ENCODE data around the gene ZFYVE28. TPM values are rescaled to one million over a fixed set of nuclear protein-coding genes. Genes with fewer than 3 reads are reported as not detected.

The ZFYVE28 gene
- total RNA-seq, 6 donors from 2014 or later, result 10.8 to 51.3 (median 15.2) TPM

GRCh38 chr4:2269618-2270163, 148.8 kb downstream of the ZFYVE28 start:
- H3K27me3 ChIP-seq, result no peaks in the 10 kb centered on the region
- ATAC-seq (ENCODE audit: low FRiP score in 2 of 2) (no peak), DNase-seq (peak in 1 of 2 donors; percentile 52)
- H3K4me3 ChIP-seq, result no peak overlapping the region
- WGBS, 2 donors, result 85 to 87% methylated on average over 7 to 12 of the region's 12 CpGs
- peaks cover 0 to 15% (median 7%) of the 10 kb centered on the region in 4 donors for H3K36me3 ChIP-seq
- no peak overlapping the region for H3K27ac ChIP-seq
- no peak for TF ChIP-seq POLR2A (IDR thresholded peaks at IDR 0.05)
- no peak for TF ChIP-seq EP300 (IDR thresholded peaks at IDR 0.05)
- TF ChIP-seq, protein P1, sequence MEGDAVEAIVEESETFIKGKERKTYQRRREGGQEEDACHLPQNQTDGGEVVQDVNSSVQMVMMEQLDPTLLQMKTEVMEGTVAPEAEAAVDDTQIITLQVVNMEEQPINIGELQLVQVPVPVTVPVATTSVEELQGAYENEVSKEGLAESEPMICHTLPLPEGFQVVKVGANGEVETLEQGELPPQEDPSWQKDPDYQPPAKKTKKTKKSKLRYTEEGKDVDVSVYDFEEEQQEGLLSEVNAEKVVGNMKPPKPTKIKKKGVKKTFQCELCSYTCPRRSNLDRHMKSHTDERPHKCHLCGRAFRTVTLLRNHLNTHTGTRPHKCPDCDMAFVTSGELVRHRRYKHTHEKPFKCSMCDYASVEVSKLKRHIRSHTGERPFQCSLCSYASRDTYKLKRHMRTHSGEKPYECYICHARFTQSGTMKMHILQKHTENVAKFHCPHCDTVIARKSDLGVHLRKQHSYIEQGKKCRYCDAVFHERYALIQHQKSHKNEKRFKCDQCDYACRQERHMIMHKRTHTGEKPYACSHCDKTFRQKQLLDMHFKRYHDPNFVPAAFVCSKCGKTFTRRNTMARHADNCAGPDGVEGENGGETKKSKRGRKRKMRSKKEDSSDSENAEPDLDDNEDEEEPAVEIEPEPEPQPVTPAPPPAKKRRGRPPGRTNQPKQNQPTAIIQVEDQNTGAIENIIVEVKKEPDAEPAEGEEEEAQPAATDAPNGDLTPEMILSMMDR (IDR thresholded peaks at IDR 0.05), result no peak
- TF ChIP-seq POLR2AphosphoS5 (IDR thresholded peaks at IDR 0.05), result no peak
- H3K4me1 ChIP-seq, result peaks cover 14 to 18% (median 15%) of the 10 kb centered on the region in 4 donors
- no peaks in the 10 kb centered on the region for H3K9me3 ChIP-seq

GRCh38 chr4:2269206-2269531, 149.3 kb downstream of the ZFYVE28 start:
- ATAC-seq (ENCODE audit: low FRiP score in 2 of 2) (no peak), DNase-seq (no peak)
- Histone ChIP-seq H3K9me3 (no peaks in the 10 kb centered on the region), H3K27me3 (no peaks in the 10 kb centered on the region), H3K4me3 (no peak overlapping the region), H3K36me3 (peaks cover 0 to 15% (median 7%) of the 10 kb centered on the region in 4 donors), H3K4me1 (peaks cover 14 to 18% (median 15%) of the 10 kb centered on the region in 4 donors), H3K27ac (no peak overlapping the region)
- 81 to 86% methylated on average over 3 to 5 of the region's 6 CpGs for WGBS, 2 donors
- TF ChIP-seq EP300 (IDR thresholded peaks at IDR 0.05), result no peak
- TF ChIP-seq, protein P1 (IDR thresholded peaks at IDR 0.05), result no peak
- TF ChIP-seq POLR2AphosphoS5 (IDR thresholded peaks at IDR 0.05), result no peak
- TF ChIP-seq POLR2A (IDR thresholded peaks at IDR 0.05), result no peak

- WGBS, 2 donors, result 89 to 91% methylated on average over 5 to 21 of the region's 22 CpGs
- H3K27ac ChIP-seq, result no peak overlapping the region
- H3K4me1 ChIP-seq, result peaks cover 15 to 21% (median 16%) of the 10 kb centered on the region in 4 donors
- no peak overlapping the region for H3K4me3 ChIP-seq
- peak in 1 of 2 donors; percentile 75 for DNase-seq
- H3K36me3 ChIP-seq, result peaks cover 0 to 15% (median 7%) of the 10 kb centered on the region in 4 donors
- no peaks in the 10 kb centered on the region for H3K9me3 ChIP-seq
- TF ChIP-seq EP300 (IDR thresholded peaks at IDR 0.05) (no peak), POLR2A (IDR thresholded peaks at IDR 0.05) (no peak), POLR2AphosphoS5 (IDR thresholded peaks at IDR 0.05) (no peak)
- TF ChIP-seq, protein P1 (IDR thresholded peaks at IDR 0.05), result no peak
- ATAC-seq (ENCODE audit: low FRiP score in 2 of 2), result no peak
- H3K27me3 ChIP-seq, result no peaks in the 10 kb centered on the region
Measured at GRCh38 chr4:2268357-2269205, 149.9 kb downstream of the ZFYVE28 start.

- TF ChIP-seq EP300 (IDR thresholded peaks at IDR 0.05) (no peak), POLR2A (IDR thresholded peaks at IDR 0.05) (no peak), POLR2AphosphoS5 (IDR thresholded peaks at IDR 0.05) (no peak)
- TF ChIP-seq, protein P1 (IDR thresholded peaks at IDR 0.05), result no peak
- Histone ChIP-seq H3K27me3 (no peaks in the 10 kb centered on the region), H3K4me3 (no peak overlapping the region), H3K27ac (no peak overlapping the region), H3K4me1 (peaks cover 20 to 29% (median 23%) of the 10 kb centered on the region in 4 donors), H3K9me3 (no peaks in the 10 kb centered on the region), H3K36me3 (peaks cover 0 to 15% (median 7%) of the 10 kb centered on the region in 4 donors)
- DNase-seq (peak in 1 of 2 donors; percentile 59), ATAC-seq (ENCODE audit: low FRiP score in 2 of 2) (no peak)
- WGBS, 2 donors, result 90 to 98% methylated on average over 6 to 9 of the region's 12 CpGs
Measured at GRCh38 chr4:2267841-2268240, 150.6 kb downstream of the ZFYVE28 start.
